ENCODE data around the gene CCDC33.

Gene CCDC33

GRCh38 chr15:74339371-74339770 is 103.2 kb downstream of the CCDC33 start:
- H3K36me3 ChIP-seq (ENCODE audit: control insufficient read depth, low read length), result no peaks in the 10 kb centered on the region
- no peaks in the 10 kb centered on the region for H3K9me2 ChIP-seq (replicated peaks; ENCODE audit: control insufficient read depth, low read length)
- H3K9me3 ChIP-seq (ENCODE audit: control insufficient read depth, insufficient read depth, low read length), result no peaks in the 10 kb centered on the region
- no peak overlapping the region for H3K27ac ChIP-seq (ENCODE audit: low read depth, low read length)
- H3K27me3 ChIP-seq (ENCODE audit: control insufficient read depth, low read length), result no peaks in the 10 kb centered on the region; the same call in 1 of the 2 replicates
- no peaks in the 10 kb centered on the region for H4K20me1 ChIP-seq (ENCODE audit: control insufficient read depth, insufficient read depth, low read depth, low read length)
- TF ChIP-seq EZH2phosphoT487 (IDR thresholded peaks at IDR 0.05; ENCODE audit: borderline replicate concordance, low read length), result no peak
- TF ChIP-seq, protein P1, sequence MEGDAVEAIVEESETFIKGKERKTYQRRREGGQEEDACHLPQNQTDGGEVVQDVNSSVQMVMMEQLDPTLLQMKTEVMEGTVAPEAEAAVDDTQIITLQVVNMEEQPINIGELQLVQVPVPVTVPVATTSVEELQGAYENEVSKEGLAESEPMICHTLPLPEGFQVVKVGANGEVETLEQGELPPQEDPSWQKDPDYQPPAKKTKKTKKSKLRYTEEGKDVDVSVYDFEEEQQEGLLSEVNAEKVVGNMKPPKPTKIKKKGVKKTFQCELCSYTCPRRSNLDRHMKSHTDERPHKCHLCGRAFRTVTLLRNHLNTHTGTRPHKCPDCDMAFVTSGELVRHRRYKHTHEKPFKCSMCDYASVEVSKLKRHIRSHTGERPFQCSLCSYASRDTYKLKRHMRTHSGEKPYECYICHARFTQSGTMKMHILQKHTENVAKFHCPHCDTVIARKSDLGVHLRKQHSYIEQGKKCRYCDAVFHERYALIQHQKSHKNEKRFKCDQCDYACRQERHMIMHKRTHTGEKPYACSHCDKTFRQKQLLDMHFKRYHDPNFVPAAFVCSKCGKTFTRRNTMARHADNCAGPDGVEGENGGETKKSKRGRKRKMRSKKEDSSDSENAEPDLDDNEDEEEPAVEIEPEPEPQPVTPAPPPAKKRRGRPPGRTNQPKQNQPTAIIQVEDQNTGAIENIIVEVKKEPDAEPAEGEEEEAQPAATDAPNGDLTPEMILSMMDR (IDR thresholded peaks at IDR 0.05; ENCODE audit: low read depth, low read length, poor library complexity, severe bottlenecking), result no peak
- H3K79me2 ChIP-seq (ENCODE audit: control insufficient read depth, low read length), result no peaks in the 10 kb centered on the region
- no peaks in the 10 kb centered on the region for H3F3A ChIP-seq (ENCODE audit: control insufficient read depth, insufficient read depth)
- H3K4me2 ChIP-seq (ENCODE audit: low read length), result no peak overlapping the region
- H3K4me1 ChIP-seq (ENCODE audit: control insufficient read depth, low read length), result no peaks in the 10 kb centered on the region
- no peak overlapping the region for H3K4me3 ChIP-seq (ENCODE audit: low read length)

- H3K9me2 ChIP-seq (replicated peaks; ENCODE audit: control insufficient read depth, low read length), result no peaks in the 10 kb centered on the region
- TF ChIP-seq EZH2phosphoT487 (IDR thresholded peaks at IDR 0.05; ENCODE audit: borderline replicate concordance, low read length), result no peak
- TF ChIP-seq, protein P1 (IDR thresholded peaks at IDR 0.05; ENCODE audit: low read depth, low read length, poor library complexity, severe bottlenecking), result no peak
- no peaks in the 10 kb centered on the region for H3K79me2 ChIP-seq (ENCODE audit: control insufficient read depth, low read length)
- no peak overlapping the region for H3K27ac ChIP-seq (ENCODE audit: low read depth, low read length)
- H4K20me1 ChIP-seq (ENCODE audit: control insufficient read depth, insufficient read depth, low read depth, low read length), result no peaks in the 10 kb centered on the region
- no peak overlapping the region for H3K4me3 ChIP-seq (ENCODE audit: low read length)
- H3K4me2 ChIP-seq (ENCODE audit: low read length), result no peak overlapping the region
- no peaks in the 10 kb centered on the region; the same call in 1 of the 2 replicates for H3K27me3 ChIP-seq (ENCODE audit: control insufficient read depth, low read length)
- no peaks in the 10 kb centered on the region for H3F3A ChIP-seq (ENCODE audit: control insufficient read depth, insufficient read depth)
- H3K9me3 ChIP-seq (ENCODE audit: control insufficient read depth, insufficient read depth, low read length), result no peaks in the 10 kb centered on the region
- no peaks in the 10 kb centered on the region for H3K4me1 ChIP-seq (ENCODE audit: control insufficient read depth, low read length)
- no peaks in the 10 kb centered on the region for H3K36me3 ChIP-seq (ENCODE audit: control insufficient read depth, low read length)
Observed at GRCh38 chr15:74340150-74340549, 104.0 kb downstream of the CCDC33 start.

DNA sequence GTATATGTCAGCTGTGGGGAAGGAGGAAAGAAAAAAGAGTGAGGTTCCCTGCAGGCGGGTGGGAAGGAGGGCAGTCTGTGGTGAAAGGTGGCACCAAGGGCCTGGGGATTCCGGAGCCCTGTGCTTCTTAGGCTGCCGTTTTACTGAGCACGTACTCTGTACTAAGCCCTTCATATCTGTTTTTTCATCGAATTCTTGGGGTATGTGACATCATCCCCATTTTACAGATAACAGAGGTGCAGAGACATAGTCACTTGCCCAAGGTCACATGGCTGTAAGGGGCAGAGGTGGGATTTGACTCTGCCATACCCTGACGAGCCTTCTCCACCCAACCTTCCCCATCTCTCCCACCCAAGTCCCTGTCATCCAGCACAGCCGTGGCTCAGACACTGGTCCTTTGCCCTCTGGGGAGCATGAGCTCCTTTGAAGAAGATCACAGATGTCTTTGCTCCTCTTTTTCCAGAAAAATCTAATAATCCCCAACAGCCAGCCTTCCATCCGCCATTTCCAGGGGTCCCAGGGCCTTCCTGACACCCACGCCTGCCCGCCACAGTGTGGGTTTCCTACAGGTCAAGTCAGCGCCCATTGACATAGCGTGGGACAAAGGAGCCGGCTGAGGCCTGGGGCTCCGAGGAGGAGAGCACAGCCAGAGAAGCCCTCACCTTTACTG is 107.1 kb downstream of the CCDC33 start:
- H3K9me3 ChIP-seq (ENCODE audit: control insufficient read depth, insufficient read depth, low read length), result no peaks in the 10 kb centered on the region
- no peaks in the 10 kb centered on the region for H3K36me3 ChIP-seq (ENCODE audit: control insufficient read depth, low read length)
- H3K79me2 ChIP-seq (ENCODE audit: control insufficient read depth, low read length), result no peaks in the 10 kb centered on the region
- no peaks in the 10 kb centered on the region for H3K27me3 ChIP-seq (ENCODE audit: control insufficient read depth, low read length)
- H4K20me1 ChIP-seq (ENCODE audit: control insufficient read depth, insufficient read depth, low read depth, low read length), result no peaks in the 10 kb centered on the region
- H3F3A ChIP-seq (ENCODE audit: control insufficient read depth, insufficient read depth), result no peaks in the 10 kb centered on the region
- H3K4me2 ChIP-seq (ENCODE audit: low read length), result no peak overlapping the region
- no peaks in the 10 kb centered on the region for H3K9me2 ChIP-seq (replicated peaks; ENCODE audit: control insufficient read depth, low read length)
- H3K4me3 ChIP-seq (ENCODE audit: low read length), result no peak overlapping the region
- no peaks in the 10 kb centered on the region for H3K4me1 ChIP-seq (ENCODE audit: control insufficient read depth, low read length)
- TF ChIP-seq, protein P1 (IDR thresholded peaks at IDR 0.05; ENCODE audit: low read depth, low read length, poor library complexity, severe bottlenecking), result no peak
- TF ChIP-seq EZH2phosphoT487 (IDR thresholded peaks at IDR 0.05; ENCODE audit: borderline replicate concordance, low read length), result no peak
- H3K27ac ChIP-seq (ENCODE audit: low read depth, low read length), result no peak overlapping the region

Measured in DOHH2 (cell line).